Measurements from ENCODE around the gene ADIPOR2. TPM values are rescaled to one million over a fixed set of nuclear protein-coding genes. Genes with fewer than 3 reads are reported as not detected.

The ADIPOR2 gene
- total RNA-seq, 1 donor from 2014 or later: 50.5 TPM

- no peak for ATAC-seq
These were observed 46.9 kb downstream of the ADIPOR2 start for GRCh38 chr12:1737652-1738286.

DNA sequence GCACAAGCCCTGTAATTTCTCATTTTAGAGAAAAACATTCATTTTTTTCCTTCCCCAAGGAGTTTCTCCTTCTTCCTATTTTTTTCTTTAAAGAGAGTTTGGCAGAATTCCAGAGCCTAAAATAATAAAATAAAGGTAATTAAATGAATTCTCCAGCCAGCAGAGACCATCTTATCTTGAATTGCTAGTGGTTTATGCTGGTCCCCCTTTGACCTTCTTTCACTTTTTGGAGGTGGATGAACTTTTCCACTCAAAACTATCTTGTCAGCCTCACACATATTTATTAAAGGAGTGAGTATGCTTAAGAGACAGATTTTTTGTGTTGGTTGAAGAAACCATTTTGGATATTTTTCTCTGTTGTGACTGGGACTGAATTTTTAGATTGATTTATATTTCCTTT is 47.6 kb downstream of the ADIPOR2 start:
- no peak for ATAC-seq

DNA sequence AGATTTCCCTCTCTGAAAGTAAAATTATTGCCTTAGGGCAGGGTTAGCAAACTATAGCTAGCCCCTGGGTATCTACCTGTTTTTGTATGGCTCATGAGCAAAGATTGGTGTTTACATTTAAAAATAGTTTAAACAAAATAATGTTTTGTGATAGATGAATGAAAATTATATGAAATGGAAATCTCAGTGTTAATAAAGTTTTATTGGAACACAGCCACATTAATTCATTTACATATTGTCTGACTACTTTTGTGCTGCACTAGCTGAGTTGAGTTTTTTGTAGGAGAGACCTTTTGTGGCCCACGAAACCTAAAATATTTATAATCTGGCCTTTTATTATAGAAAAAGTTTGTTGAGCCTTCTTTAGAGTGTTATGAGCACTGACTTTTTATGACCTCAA is 48.5 kb downstream of the ADIPOR2 start:
- ATAC-seq: no peak

- peak; percentile 89 for ATAC-seq
These were observed 49.5 kb downstream of the ADIPOR2 start for GRCh38 chr12:1740161-1740948.

DNA sequence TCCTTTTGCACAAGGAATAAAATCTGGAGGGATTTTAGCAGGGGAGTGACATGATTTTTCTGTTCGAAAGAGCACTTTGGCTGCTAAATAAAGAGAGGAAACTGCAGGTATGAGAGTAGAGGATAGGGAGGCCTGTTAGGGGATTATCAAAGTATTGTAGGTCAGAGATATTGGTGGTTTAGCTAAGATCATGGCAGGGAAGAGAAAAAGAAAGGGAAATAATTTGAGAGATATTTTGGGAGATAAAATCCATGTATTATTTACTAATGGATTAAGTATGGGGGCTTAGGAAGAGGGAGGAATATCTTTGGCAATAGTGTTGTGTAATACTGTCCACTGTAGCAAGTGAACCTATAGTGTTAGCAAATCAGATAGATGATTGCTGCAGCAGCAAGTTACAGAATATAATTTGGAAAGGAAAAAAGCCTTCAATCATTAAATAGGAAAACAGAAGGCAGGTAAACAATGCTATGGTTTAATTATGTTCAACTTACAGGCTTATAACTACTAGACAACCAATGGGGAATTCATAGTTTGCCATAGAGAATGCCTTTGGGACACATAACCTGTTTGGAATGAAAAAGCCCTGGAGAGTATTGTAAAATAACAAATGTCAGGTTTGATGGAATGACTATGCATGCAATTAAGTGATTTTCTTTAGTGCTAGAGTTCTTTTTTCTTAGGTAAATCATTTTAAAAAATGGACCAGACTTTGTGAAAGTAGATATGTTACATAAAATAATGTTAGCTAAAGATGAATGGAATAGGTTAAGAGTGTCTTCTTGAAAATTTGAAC is 50.5 kb downstream of the ADIPOR2 start:
- no peak for ATAC-seq

DNA sequence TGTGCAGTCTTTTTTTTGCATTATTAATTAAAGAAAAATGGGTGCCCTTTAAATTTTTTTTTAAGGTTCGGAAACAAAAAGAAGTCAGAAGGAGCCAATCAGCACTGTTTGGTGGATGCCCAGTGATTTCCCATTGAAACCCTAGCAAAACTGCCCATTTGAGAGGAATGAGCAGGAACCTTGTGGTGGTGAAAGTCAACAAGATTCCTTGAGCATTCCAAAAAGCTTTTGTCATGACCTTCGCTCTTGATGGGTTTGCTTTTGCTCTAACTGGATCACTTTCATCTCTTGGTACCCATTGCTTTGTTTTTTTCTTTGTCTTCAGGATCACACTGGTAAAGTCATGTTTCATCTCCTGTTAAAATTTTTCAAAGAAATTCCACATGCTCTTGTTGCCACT is 54.1 kb downstream of the ADIPOR2 start:
- no peak for ATAC-seq

DNA sequence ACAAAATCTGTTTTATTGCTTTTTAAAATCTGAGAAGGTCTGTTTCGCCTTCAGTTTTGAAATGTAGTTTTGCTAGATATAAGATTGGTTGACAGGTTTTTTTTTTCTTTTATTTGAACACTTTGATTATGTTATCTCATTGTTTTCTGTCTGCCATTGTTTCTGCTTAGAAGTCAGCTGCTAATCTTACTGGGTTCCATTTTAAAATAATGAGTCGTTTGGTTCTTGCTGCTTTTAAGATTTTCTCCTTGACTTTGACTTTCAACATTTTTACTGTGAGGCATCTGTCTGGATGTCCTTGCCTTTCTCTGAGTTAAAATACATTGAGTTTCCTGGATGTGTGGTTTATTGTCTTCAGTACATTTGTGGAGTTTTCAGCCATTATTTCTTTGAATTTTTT is 56.7 kb downstream of the ADIPOR2 start:
- ATAC-seq: no peak

DNA sequence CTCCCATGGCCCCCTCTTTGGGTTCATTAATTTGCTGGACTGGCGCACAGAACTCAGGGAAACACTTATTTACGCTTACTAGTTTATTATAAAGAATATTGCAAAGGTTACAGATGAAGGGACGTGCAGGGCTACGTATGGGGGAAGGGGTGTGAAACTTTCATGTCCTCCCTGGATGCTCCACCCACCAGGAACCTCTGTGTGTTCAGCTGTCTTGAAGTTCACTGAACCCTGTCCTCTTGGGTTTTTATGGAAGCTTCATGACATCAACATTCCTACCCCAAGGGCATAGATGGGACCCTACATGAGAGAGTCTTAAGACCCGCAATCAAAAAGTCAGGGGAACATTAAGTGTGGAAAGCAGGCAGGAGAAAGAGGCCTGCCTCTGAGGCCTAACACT is 58.1 kb downstream of the ADIPOR2 start:
- no peak for ATAC-seq

DNA sequence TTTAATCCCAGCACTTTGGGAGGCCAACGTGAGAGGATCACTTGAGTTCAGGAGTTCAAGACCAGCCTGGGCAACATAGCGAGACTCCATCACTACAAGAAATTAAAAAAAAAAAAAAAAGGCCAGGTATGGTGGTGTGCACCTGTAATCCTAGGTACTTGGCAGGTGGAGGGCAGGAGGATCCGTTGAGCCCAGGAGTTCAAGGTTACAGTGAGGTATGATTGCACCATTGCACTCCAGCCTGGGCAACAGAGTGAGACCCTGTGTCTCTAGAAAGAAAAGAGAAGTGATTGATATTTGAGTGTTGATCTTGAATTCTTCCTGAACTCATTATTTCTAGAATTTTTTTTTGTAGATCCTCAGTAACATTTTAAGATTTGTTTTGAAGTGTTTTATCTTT is 59.4 kb downstream of the ADIPOR2 start:
- no peak for ATAC-seq

DNA sequence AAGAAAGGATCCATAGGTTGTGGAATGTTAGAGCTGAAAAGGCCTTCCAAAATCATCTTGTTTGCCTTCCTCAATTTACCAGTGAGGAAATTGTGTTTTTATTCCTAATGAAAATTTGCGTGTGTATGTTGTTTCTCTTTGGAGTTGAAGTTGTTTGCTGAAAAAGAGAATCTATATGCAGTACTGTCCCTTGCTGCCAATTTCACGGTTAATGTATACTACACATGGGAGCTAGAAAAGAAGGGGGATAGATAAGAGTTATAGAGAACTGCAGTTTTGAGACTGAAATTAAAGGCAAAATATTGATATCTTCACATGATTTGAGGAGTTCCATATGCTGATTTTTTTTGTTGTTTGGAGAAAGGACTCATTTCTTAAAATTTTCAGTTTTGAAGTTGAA is 67.5 kb downstream of the ADIPOR2 start:
- no peak for ATAC-seq

DNA sequence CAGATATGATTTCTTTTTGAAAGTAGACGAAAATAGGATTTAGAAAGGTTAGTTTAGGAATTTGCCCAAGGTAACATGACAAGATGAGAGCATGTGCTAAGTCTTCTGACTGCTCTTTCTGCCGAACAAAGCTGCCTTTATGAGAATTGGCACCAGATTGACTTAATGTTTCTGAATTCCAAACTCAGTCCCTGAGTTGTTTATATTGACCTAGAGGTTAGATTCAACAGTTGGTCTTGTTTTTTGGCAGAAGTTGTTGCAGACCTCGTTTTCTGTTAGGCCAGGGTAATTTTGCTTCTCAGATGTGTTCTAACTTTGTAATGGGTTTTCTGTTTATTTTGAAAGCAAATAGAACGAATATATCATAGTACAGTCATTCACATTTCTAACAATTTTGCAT is 68.0 kb downstream of the ADIPOR2 start:
- ATAC-seq: no peak

DNA sequence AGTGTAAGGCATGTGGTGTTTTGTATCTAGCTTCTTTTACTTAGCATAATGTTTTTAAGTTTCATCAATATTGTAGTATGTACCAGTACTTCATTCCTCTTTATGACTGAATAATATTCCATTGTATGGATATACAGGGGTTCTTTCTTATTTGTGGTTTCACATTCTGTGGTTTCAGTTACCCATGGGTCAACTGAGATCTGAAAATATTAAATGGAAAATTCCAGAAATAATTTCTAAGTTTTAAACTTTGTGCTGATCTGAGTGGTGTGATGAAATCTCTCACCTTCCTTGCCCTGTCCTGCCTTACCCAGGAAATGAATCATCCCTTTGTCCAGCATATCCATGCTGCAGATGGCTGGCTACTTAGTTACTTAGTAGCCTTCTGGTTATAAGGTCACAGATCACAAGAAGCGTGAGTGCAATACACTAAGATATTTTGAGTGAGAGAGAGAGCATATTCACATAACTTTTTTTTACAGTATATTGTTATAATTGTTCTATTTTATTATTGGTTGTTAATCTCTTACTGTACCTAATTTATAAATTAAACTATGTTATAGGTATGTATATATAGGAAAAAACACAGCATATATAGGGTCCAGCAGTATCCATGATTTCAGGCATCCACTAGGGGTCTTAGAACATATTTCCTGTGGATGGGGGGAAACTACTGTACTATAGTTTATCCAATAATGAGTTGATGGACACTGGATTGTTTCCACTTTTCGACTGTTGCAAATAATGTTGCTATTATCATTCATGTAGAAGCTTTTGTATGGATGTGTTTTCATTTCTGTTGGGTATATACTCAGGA is 69.9 kb downstream of the ADIPOR2 start:
- ATAC-seq: peak; percentile 83

DNA sequence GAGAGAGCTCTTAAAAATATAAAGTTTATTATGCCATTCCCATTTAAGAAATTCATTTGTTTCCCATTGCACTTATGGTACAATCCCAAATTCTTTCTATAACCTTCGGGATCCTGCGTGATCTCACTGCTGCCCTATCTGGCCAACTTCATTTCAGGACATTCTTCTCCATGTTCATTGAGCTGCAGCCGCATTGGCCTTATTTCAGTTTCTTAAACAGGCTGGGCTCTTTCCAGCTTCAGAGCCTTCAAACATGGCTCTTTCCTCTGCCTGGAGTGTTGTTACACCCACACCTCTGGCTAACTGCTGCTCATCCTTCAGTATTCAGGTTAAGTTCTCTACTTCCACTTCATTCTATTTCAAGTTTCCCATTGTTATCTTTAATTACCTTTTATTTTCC is 71.0 kb downstream of the ADIPOR2 start:
- ATAC-seq: no peak

DNA sequence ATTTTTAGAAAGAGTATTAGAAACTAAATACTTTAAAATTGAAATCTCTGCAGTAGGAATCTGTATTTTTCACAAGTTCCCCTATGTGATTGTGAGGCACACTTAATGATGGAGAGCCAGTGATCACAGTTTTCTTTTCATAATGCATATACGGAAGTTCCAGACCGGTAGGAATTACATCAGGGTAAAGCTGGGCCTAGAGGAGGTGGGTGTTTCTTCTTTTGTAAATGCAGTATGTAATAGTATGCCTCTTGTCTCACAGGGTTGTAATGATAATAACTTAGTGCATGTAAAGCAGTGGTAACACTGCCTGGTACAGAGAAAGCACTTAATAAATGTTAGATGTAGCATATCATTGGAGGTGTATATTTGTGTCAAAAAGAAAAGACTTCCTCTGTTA is 72.3 kb downstream of the ADIPOR2 start:
- ATAC-seq: no peak

- no peak for ATAC-seq
These were observed 75.2 kb downstream of the ADIPOR2 start for GRCh38 chr12:1766110-1766509.

- no peak for ATAC-seq
These were observed 76.7 kb downstream of the ADIPOR2 start for GRCh38 chr12:1767407-1768090.

GRCh38 chr12:1768615-1769014 is 77.7 kb downstream of the ADIPOR2 start:
- no peak for ATAC-seq

DNA sequence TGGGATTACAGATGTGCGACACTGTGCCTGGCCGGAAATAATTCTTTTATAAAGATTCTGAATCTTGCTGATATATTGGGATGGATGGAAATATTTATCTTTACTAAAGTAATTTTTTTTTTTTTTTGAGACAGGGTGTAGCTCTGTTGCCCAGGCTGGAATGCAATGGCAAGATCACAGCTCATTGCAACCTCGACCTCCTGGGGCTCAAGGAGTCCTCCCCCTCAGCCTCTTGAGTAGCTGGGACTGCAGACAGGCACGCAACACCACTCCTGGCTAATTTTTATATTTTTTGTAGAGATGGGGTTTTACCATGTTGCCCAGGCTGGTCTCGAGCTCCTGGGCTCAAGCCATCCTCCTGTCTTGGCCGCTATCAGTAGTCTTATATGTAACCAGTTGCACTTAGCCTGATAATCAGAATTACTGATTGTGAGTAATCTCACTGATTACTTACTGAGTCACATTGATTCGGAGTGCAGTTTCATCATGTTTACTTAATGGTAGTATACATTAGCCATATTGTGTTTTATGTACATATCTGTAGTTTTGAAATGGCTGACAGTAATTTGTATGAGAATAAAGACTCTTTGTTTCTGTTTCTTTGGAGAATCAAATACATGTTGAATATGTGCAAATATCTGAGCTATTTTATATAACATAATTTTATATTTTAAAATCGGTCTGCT is 79.1 kb downstream of the ADIPOR2 start:
- ATAC-seq: no peak

DNA sequence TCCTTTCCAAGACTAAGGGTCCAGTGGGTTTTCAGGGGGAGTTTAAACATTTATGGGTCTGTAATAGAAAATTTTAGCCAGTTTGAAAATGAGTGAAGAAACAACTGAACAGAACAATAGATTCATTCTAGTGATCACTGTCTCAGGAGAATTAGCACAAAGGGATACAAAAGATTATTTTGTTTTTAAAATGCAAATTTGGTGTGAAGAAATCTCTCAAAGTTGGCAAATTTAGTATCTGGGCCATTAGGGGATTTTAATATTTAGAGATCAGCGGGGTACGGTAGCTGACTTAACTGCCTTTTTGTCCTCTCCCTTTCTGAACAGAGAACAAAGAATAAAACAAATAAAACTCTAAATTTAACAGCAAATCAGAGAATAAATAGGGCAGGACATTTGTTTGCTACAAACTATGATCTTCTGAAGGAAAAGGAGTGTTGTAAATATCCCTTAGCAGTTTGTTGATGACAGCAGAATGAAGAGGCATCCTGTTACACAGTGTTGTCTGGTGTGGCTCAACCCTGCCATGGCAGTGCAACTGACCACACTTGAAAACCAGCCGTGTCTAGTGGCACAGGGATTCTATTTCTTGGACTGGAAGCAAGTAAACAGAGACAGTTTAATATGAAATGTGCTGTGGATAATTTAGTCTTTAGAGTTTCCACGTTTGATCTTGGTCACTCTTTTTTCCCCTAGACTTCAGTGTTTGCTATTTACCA is 83.2 kb downstream of the ADIPOR2 start:
- no peak for ATAC-seq

GRCh38 chr12:1776170-1776921 is 85.5 kb downstream of the ADIPOR2 start:
- ATAC-seq: peak; percentile 82

Data from esophagus mucosa (tissue), 1 donor.